Memory B cell (primary cell): ENCODE results near the gene UBE2E2.

Experiments
- ATAC-seq: fragments of 150-1000 bp; cut with Tn5 transposase; 2 replicates; pipeline ENCODE4 v1.10.0; 2021; ENCODE audit warnings: low read depth, mild to moderate bottlenecking, moderate library complexity
- DNase-seq, 2 donors: peaks; one replicate each; pipeline ENCODE4 v3.0.0; 2022; ENCODE audit warnings: low spot score in 2 of 2
- H3K27ac Mint-ChIP-seq: one replicate; pipeline ENCODE4 v1.8.0; 2022; ENCODE audit warnings: mild to moderate bottlenecking, moderate library complexity, mixed read lengths
- H3K27me3 Mint-ChIP-seq: one replicate; pipeline ENCODE4 v1.8.0; 2022; ENCODE audit warnings: mixed read lengths
- H3K36me3 Mint-ChIP-seq: one replicate; pipeline ENCODE4 v1.8.0; 2022; ENCODE audit warnings: mild to moderate bottlenecking, mixed read lengths
- H3K4me1 Mint-ChIP-seq: one replicate; pipeline ENCODE4 v1.8.0; 2022; ENCODE audit warnings: mixed read lengths
- H3K4me3 Mint-ChIP-seq: one replicate; pipeline ENCODE4 v1.8.0; 2022; ENCODE audit warnings: mild to moderate bottlenecking, moderate library complexity, mixed read lengths
- H3K9me3 Mint-ChIP-seq: one replicate; pipeline ENCODE4 v1.8.0; 2022; ENCODE audit warnings: mixed read lengths

UBE2E2 gene

DNA sequence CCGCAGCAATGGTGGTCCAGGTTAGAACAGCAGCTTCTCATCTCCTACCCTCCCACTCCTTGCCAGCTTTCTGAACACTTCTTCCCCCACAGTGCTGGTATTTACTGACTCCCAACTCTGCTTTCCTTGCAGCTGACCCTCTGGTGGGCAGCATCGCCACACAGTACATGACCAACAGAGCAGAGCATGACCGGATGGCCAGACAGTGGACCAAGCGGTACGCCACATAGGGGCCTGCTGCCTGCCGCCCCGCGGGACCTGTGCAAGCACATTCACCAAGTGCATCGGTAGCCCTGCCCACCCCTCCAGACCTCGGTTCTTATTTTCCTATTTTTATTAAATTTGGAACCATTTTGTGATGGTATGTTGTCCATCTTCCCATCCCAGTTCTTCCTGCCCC is 386.5 kb downstream of the UBE2E2 start:
- Mint-ChIP-seq H3K4me3 (no peak overlapping the region), H3K36me3 (peaks cover 19% of the 10 kb centered on the region), H3K27ac (no peak overlapping the region), H3K27me3 (no peaks in the 10 kb centered on the region), H3K9me3 (no peaks in the 10 kb centered on the region), H3K4me1 (peaks cover 3% of the 10 kb centered on the region)
- ATAC-seq (no peak), DNase-seq (no peak)

DNA sequence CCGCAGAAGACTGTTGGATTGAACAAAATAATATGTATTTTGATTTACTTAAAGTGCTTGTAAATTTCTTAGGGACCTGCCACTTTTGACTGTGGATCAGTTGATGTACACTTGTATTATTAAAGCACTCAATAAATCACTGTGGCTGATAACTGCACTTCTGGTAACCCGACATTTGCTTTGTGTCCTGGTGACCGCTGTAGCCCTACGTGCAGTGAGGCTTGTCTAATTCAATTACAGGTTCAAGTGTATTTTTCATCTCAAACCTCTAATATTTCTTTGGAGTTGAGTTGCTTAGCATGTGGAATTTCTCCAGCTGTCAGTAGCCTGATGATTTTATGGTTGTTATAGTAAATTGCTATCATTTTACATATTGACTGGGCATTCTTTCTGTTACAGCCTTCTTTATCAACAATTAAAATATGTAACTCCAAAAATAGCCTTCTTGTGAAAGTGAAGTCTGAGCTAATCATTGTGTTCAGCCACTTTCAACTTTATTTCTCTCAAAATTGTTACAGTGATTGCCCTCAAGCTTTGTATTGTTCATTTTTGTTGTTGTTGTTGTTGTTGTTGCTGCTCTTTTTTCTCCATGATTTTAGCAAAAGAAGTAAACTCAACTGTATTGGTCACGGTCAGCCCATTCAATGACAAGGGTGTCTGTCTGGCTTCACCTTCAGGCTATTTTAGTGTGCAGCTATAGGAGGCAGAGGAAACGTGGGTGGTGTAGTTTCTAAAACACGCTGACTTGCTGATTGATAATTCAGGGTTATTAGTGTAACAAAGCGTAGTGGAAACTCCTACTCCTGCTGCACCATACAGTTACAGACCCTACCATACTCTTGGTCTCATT is 387.5 kb downstream of the UBE2E2 start:
- H3K36me3 Mint-ChIP-seq: peaks cover 16% of the 10 kb centered on the region
- H3K27me3 Mint-ChIP-seq: no peaks in the 10 kb centered on the region
- ATAC-seq (no peak), DNase-seq (no peak)
- no peaks in the 10 kb centered on the region for H3K9me3 Mint-ChIP-seq
- H3K4me3 Mint-ChIP-seq: no peak overlapping the region
- peaks cover 3% of the 10 kb centered on the region for H3K4me1 Mint-ChIP-seq
- H3K27ac Mint-ChIP-seq: peak overlapping the region; percentile 51

- DNase-seq: no peak
Observed at GRCh38 chr3:23591374-23591773, 388.2 kb downstream of the UBE2E2 start.

DNA sequence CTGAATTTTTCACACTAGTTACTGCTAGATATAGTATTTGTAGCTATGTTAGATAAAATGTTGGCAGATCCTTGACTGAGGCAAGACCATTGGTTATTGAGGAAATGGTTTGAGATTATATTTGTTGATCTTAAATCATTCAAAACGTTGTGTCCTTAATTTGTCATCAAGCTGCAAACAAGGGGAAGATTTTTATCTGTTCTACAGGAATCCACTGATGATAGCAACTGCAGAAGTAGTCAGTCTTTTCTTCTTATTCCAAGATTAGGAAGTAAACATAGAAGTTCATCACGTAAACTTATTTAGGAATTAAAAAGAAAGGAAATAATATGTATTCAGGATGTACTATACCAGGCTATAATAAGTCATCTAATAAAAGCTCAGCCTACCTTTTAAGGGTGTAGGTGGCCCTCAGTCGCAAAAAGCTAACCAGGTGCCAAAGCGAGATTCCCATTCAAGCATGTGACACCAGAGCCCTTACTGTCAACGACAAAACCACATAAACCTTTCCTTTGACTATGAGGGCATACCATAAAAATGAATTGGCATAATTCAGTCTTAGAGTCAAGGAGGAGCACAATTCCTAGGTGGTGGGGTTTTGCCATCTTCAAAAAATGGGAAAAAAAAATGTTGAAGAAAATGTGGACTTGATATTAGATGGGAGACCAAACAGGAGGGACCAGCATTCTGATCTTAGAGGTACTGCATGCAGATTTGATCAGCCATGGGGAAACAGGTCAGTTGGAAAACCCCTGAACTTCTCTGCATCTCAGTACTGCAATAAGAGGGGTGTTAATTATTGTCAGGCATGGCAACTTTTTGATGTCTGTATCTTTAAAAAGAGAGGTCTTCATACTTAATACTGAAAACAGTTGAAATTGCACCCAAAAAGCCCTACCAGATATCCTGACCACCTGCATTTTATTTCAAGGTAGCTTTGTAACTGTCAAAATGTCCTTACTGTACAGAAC is 390.1 kb downstream of the UBE2E2 start:
- Mint-ChIP-seq H3K27ac (no peak overlapping the region), H3K27me3 (no peaks in the 10 kb centered on the region), H3K9me3 (no peaks in the 10 kb centered on the region), H3K4me1 (peaks cover 3% of the 10 kb centered on the region), H3K4me3 (no peak overlapping the region), H3K36me3 (peaks cover 32% of the 10 kb centered on the region)
- no peak for DNase-seq
- ATAC-seq: no peak

More at GRCh38 chr3:23591374-23591773, 388.2 kb downstream of the UBE2E2 start:
- Mint-ChIP-seq H3K9me3 (no peaks in the 10 kb centered on the region), H3K27me3 (no peaks in the 10 kb centered on the region), H3K36me3 (peaks cover 21% of the 10 kb centered on the region), H3K27ac (no peak overlapping the region), H3K4me1 (peaks cover 3% of the 10 kb centered on the region), H3K4me3 (no peak overlapping the region)
- ATAC-seq: no peak

DNA sequence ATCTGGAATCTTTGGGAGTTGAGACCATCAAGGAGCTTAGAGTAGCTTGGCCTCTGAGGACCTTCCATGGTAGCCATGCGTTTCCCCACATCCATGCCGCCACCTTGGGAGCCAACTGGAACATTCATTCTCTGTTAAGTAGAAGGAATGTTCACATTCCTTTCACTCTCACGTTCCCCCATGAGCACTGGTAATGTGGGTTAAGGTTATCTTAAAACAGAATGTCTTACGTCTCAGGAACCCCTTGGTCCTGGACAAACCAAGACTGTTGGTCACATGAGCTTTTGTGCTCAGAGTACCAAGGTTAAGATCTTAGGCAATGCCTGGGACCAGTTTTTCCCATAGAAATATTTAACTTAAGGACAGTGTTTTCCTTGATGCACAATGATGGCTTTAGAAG is 390.9 kb downstream of the UBE2E2 start:
- no peak overlapping the region for H3K27ac Mint-ChIP-seq
- H3K36me3 Mint-ChIP-seq: peaks cover 32% of the 10 kb centered on the region
- H3K27me3 Mint-ChIP-seq: no peaks in the 10 kb centered on the region
- H3K9me3 Mint-ChIP-seq: no peaks in the 10 kb centered on the region
- peaks cover 3% of the 10 kb centered on the region for H3K4me1 Mint-ChIP-seq
- ATAC-seq (no peak), DNase-seq (no peak)
- no peak overlapping the region for H3K4me3 Mint-ChIP-seq

DNA sequence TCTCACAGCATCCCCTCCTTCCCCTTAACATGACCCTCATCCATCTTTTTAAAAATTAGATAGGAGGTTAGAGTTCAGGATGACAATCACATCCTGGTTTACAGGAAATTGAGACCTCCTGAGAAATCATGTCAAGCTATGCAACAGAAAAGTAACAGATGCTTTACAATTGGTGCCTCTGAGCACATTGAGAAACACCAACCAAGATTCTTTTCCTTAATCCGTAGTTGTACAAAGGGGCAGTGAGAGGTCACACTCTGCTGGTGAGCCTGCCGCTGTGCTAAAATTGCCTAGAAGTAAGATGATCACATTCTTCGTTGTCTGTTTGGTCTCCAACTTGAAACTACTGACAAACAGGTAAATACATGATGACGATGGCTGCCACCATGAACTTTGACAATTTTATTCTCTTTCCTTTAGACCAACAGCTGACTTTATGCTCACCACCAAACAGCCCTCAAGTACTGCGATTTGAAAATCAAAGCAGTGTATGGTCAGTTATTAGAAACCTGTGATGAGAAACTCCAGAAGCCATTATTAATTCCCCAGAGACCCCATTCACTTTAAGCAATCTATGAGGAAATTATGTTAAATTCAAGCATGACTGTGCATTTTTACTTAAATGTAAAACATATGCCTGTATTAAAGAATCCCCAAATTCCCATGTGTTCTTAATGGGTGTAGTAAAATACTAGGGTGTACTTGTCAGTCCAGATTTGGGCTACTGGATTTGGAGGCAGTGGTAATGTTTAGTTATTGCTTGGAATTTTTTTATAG is 392.0 kb downstream of the UBE2E2 start:
- Mint-ChIP-seq H3K27me3 (no peaks in the 10 kb centered on the region), H3K4me3 (no peak overlapping the region)

DNA sequence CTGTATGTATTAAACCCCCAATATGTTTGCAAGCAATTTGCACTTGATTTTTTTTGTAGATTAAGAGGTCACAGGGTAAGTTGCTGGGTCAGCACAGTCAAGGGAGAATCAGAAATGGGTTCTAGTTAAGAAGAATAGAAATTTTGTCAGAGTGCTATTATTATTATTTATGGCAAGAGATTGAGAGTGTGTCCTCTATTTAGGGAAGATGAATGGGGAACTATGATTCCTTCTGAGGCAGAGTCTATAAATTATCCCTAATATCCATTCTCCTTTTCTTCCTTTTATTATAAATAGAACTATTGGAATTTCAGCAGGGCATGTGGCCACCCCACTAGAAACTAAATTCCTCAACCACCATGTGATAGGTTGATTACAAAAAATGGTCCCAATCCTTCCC is 392.7 kb downstream of the UBE2E2 start:
- H3K27ac Mint-ChIP-seq: no peak overlapping the region
- no peak overlapping the region for H3K4me3 Mint-ChIP-seq
- H3K9me3 Mint-ChIP-seq: no peaks in the 10 kb centered on the region
- peaks cover 26% of the 10 kb centered on the region for H3K36me3 Mint-ChIP-seq
- ATAC-seq (no peak), DNase-seq (no peak)
- H3K27me3 Mint-ChIP-seq: no peaks in the 10 kb centered on the region
- H3K4me1 Mint-ChIP-seq: peaks cover 1% of the 10 kb centered on the region

More for the DNA sequence above, 392.0 kb downstream of the UBE2E2 start:
- no peak for DNase-seq
- Mint-ChIP-seq H3K27ac (peak overlapping the region; percentile 66), H3K4me1 (peaks cover 3% of the 10 kb centered on the region), H3K9me3 (no peaks in the 10 kb centered on the region), H3K36me3 (peaks cover 28% of the 10 kb centered on the region)
- ATAC-seq: no peak

DNA sequence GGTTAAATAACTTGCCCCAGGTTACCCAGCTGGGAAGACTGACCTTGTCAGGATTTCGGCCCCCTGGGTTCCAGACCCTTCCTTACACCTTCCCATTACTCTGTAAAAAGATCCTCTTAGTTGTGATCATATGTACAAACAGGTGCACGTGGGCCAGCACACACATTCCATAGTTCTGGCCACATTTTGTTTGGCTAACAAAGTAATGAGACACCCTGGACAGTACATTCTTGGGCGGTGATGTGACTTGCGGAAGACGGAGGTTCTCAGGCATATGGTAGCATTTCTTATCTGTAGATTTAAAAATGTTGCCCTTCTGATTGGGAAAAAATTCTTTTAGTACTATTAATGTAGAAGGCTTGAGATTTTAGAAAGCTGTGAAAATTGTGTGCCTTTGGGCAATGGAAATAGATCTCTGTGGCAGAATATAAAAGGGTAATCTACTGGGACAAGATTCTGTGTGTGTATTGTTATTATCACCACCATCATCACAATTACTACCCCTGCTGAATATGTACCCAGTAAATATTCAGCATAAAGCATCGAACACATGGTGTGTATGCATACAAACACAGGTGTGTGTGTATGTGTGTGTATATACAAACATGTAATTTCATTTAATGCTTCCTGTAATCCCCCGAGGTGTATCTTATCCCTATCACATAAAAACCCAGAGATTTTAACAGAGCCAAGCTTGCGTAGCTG is 397.2 kb downstream of the UBE2E2 start:
- DNase-seq (no peak), ATAC-seq (no peak)
- Mint-ChIP-seq H3K27me3 (no peaks in the 10 kb centered on the region), H3K27ac (peak overlapping the region; percentile 24), H3K36me3 (peaks cover 16% of the 10 kb centered on the region), H3K9me3 (no peaks in the 10 kb centered on the region), H3K4me1 (no peaks in the 10 kb centered on the region), H3K4me3 (no peak overlapping the region)

DNA sequence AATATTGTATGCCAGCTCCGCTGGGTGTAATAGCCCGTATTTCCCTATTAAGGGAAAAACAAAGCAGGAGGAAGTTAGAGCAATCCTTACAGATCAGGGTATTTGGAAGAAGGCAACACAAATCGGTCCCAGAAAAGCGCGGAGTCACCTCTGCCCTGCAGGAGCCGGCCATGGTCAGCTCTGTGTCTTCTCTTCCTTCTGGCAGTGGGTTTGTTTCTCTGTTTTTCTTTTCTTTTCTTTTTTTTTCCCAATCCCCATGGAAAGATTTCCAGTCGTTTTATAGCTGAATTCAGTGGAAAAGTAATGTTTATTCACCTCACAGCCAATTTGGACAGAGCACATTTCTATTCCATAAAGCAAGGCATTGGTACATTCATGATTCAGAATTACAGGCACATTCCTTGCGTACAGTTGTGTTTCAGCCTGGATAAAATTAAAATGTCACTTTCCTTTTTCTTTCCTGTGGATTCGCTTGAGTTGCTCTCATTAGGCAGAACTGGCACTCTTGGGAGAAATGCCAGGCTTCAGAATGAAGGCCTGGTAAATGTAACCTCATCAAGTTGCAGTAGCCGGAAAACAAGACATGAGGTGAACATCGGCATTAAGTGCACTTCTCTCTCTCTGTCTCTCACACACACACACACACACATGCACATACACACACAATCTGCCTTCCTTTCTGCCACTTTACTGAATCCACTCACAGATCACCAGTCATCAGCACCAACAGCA is 398.1 kb downstream of the UBE2E2 start:
- Mint-ChIP-seq H3K27me3 (no peaks in the 10 kb centered on the region), H3K36me3 (peaks cover 11% of the 10 kb centered on the region), H3K27ac (no peak overlapping the region), H3K4me1 (no peaks in the 10 kb centered on the region), H3K9me3 (no peaks in the 10 kb centered on the region), H3K4me3 (no peak overlapping the region)
- ATAC-seq (no peak), DNase-seq (no peak)

DNA sequence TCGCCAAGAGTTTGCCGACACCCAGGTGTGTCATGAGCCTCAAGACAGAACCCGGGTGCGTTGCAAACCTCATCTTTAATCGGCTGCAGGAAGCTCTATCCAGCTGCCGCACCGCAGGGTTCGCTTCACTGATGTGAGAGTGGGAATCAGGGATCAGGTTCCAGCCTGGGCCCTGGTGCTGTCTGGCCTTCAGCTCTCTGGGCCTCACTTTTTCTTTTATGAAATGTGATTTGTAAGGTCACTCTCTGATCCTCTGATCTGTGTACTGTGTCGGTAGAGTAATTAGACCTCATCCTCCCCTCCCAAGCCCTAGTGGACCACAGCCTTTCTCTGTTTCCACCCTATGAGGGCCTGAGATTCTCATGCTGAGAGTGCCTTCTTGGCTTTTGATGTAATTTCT is 399.8 kb downstream of the UBE2E2 start:
- Mint-ChIP-seq H3K4me3 (no peak overlapping the region), H3K4me1 (peaks cover 2% of the 10 kb centered on the region), H3K36me3 (peaks cover 1% of the 10 kb centered on the region), H3K9me3 (no peaks in the 10 kb centered on the region), H3K27ac (no peak overlapping the region), H3K27me3 (no peaks in the 10 kb centered on the region)
- ATAC-seq (no peak), DNase-seq (no peak)

GRCh38 chr3:23607184-23607847 is 404.2 kb downstream of the UBE2E2 start:
- no peak overlapping the region for H3K4me3 Mint-ChIP-seq
- no peaks in the 10 kb centered on the region for H3K36me3 Mint-ChIP-seq
- H3K9me3 Mint-ChIP-seq: no peaks in the 10 kb centered on the region
- H3K27me3 Mint-ChIP-seq: no peaks in the 10 kb centered on the region
- peaks cover 7% of the 10 kb centered on the region for H3K4me1 Mint-ChIP-seq
- ATAC-seq: no peak
- no peak for DNase-seq
- no peak overlapping the region for H3K27ac Mint-ChIP-seq

- no peak overlapping the region for H3K4me3 Mint-ChIP-seq
- ATAC-seq: no peak
- no peaks in the 10 kb centered on the region for H3K9me3 Mint-ChIP-seq
- DNase-seq: no peak
- no peaks in the 10 kb centered on the region for H3K36me3 Mint-ChIP-seq
- peaks cover 9% of the 10 kb centered on the region for H3K4me1 Mint-ChIP-seq
- H3K27ac Mint-ChIP-seq: no peak overlapping the region
- no peaks in the 10 kb centered on the region for H3K27me3 Mint-ChIP-seq
Observed at GRCh38 chr3:23608650-23609049, 405.5 kb downstream of the UBE2E2 start.
